Fibroblast of villous mesenchyme (primary cell): ENCODE data around the gene IFT20. TPM values are rescaled to one million over a fixed set of nuclear protein-coding genes. Genes with fewer than 3 reads are reported as not detected.

Experiments
- DNase-seq: peaks from one replicate; pipeline ENCODE4 v3.0.0-alpha.2; 2010; ENCODE audit warnings: low read depth
- H3K4me3 ChIP-seq: 2 replicates; pipeline ENCODE4 v1.5.1; 2011; ENCODE audit warnings: low read depth, mild to moderate bottlenecking, low read length
- total RNA-seq: library from RNA; depleted of rRNA; stranded (reverse); fragments of >200 nt; gene quantifications from 2 replicates; pipeline ENCODE4 v1.2.3, GENCODE V29; 2012
- TF ChIP-seq, protein P1 (sequence below): IDR thresholded peaks from 2 replicates; pipeline ENCODE4 v1.5.1; 2012; ENCODE audit warnings: low read depth, mild to moderate bottlenecking, low read length; ENCODE audit not compliant: insufficient read depth

Gene IFT20
- total RNA-seq, 1 donor = 51.4 TPM

DNA sequence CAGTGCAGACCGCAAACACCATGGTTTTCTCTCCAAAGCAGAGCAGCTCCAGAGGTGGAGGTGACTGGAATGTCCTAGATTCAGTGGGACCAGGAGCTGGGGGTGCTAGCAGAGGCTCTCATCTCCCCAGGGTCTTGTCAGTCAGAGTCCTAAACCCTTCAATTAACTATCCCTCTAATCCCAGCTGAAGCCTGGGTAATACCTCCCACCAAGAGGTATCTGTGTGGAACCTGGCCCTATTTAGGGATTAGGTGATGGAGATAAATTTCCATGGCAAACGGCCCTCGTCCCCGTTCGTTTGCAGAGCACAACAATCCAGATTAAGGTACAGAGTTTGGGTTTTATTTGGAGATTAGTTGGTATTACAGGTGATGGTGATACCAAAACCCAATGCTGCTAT lies 27.9 kb upstream of the IFT20 start:
- DNase-seq = no peak
- no peak overlapping the region for H3K4me3 ChIP-seq
- TF ChIP-seq, protein P1, sequence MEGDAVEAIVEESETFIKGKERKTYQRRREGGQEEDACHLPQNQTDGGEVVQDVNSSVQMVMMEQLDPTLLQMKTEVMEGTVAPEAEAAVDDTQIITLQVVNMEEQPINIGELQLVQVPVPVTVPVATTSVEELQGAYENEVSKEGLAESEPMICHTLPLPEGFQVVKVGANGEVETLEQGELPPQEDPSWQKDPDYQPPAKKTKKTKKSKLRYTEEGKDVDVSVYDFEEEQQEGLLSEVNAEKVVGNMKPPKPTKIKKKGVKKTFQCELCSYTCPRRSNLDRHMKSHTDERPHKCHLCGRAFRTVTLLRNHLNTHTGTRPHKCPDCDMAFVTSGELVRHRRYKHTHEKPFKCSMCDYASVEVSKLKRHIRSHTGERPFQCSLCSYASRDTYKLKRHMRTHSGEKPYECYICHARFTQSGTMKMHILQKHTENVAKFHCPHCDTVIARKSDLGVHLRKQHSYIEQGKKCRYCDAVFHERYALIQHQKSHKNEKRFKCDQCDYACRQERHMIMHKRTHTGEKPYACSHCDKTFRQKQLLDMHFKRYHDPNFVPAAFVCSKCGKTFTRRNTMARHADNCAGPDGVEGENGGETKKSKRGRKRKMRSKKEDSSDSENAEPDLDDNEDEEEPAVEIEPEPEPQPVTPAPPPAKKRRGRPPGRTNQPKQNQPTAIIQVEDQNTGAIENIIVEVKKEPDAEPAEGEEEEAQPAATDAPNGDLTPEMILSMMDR = no peak

DNA sequence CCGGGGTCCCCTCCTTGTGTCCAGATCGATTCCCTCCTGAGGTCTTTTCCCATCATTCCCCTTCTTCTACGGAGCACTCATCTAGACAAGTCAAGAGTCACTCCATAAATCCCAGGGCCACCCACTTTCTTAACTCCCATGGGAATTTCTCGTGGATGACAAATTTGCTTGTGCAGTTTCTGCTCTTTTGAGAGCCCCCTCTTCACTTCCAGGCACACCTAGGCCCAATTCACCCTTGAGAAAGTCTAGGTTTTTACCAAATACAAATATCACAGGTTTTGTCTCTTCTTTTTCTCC lies 22.6 kb upstream of the IFT20 start:
- TF ChIP-seq, protein P1 = no peak
- peak overlapping the region; percentile 88 for H3K4me3 ChIP-seq
- no peak for DNase-seq

DNA sequence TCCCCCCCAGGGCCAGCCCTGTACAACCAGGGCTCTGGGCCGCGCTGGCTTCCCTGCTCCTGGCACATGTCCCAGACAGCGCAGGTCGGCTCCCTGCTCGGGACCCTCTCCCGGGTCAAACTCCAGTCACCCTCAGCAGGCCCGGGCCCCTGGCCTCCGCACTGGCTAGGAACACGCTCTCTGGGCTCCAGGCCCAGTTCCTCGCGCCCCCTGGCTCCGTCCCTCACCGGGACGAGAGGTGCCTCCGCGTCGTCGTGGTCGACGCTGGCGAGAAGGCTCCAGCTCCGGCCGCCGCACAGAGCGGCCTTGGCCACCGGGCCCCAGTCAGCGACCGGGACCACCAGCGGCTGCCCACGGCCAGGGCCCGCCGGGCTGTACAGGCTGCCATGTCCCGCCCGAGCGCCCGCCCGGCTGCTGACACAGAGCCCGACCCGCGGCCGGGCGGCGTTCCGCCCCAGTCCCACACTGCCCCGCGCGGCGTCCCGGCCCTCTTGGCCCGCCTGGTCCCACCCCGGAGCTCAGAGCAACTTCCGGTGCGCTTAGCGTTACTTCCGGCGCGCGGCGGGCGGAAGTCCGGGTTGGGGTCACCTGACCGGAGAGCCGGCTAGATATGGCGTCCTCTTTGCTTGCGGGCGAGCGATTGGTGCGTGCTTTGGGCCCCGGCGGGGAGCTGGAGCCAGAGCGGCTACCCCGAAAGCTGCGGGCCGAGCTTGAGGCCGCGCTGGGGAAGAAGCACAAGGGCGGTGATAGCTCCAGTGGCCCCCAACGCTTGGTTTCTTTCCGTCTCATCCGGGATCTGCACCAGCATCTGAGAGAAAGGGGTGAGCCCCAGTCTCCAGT lies 22.0 kb upstream of the IFT20 start, which contains the start of gene POLDIP2:
Gene POLDIP2 (minus strand): TSS at position 467 of the 840 bp plus-strand sequence. CDS start 79 bp downstream, at position 388.
- H3K4me3 ChIP-seq = peak within 1 kb of the TSS; percentile 88
- TF ChIP-seq, protein P1 = peak; percentile 12
- peak; percentile 95 for DNase-seq

DNA sequence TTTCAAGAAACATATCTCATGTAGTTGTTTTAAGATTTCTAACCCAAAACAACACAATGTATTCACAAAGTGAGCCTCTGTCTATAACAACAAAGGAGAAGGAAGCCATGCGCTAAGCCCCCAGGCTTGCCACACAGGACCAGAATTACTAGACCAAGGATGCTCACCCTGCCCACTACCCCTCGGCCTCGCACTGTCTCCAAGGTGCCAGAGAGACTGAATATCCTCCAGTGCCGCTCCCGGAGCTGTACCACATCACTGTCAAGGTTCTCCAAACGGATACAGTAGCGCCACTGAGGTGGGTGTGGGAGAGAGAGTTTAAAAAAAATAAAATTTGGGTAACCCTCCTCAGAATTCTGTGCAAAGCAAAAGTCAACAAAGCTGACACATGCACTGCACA lies 15.0 kb upstream of the IFT20 start:
- no peak overlapping the region for H3K4me3 ChIP-seq
- TF ChIP-seq, protein P1 = no peak
- DNase-seq = no peak

DNA sequence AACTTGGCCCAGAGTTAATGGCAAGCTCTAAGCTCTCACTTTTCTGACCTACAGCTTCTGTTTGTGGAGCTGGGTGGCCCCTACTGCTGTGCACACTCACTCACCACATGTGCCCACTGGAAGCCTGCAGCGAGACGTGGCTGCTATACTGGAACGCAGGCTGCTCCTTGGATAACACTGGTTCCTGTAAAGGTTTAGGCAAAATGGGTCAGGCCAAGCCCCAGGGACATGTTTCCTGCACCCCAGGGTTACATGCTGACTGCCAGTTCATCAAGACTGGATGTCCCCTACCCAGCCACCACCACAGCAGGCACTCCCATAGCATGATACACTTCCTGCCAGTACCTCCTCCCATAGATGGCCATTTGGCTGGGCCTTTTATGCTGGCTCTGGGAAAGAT lies 13.7 kb upstream of the IFT20 start:
- TF ChIP-seq, protein P1 = no peak
- no peak overlapping the region for H3K4me3 ChIP-seq
- no peak for DNase-seq

DNA sequence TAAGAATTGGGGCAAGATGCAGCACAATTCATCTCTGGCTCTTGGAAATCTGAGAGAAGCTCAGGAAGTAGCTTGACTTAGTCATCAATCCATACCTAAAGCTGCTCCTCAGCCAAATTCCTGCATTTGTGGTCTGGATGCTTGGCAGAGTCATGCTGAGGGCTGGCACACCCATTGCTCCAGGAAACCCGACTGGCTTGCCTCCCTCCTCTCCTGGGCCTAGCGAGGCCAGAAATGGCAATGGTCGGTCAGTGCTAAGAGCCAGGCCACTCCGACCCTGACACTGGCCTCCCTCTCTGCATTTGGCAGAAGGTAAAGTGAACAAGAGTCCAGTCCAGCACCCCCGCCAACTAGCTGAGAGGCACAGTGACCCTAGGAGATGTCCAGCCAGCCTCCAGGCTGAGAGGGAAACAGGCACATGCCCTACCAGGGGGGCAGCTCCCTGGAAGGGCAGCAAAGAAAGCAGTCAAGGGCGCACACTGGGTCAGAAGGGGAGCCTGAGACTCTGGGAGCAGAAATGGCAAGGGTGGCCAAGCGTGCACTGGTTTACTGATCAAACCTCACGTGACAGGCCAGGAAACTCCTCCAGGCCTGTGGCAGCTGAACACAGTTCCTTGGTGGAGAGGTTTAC lies 12.1 kb upstream of the IFT20 start:
- H3K4me3 ChIP-seq = no peak overlapping the region
- TF ChIP-seq, protein P1 = no peak
- no peak for DNase-seq

DNA sequence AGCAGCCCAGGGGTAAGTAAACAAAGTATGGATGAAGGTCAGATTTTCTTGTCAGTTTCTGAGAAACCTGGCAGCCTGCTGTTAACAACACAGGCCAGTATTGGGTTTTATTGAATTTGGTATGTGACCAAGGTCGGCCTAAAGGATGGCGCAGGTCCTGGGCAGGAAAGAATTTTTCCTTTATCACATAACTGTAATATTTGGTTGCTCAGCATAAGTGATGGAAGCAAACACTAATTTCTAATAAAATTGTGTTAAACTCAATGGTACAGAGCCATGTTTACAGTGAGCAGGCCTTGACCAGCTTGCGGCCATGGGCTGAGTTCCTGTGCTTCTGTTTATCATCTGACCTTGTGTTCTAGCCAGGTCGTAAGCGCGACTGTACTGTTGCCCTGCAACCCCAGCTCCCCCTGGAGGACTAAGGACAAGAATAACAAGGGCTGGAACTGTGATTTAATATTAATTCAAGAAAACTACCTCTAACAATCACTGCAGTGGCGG lies 11.5 kb upstream of the IFT20 start:
- H3K4me3 ChIP-seq = no peak overlapping the region
- TF ChIP-seq, protein P1 = peak; percentile 63
- DNase-seq = peak; percentile 89
